Neural cell (in vitro differentiated cells): ENCODE measurements around the gene MINDY4B. TPM values are rescaled to one million over a fixed set of nuclear protein-coding genes. Genes with fewer than 3 reads are reported as not detected.

ENCODE experiments used
- H2AFZ ChIP-seq: fragments of 200-600, 300-800 bp; sonication (generic), shearing (Covaris generic); 2 replicates; pipeline ENCODE4 v1.6.0; 2014; ENCODE audit warnings: low read depth, mild to moderate bottlenecking, antibody characterized with exemption, low read length, moderate library complexity
- H3F3A ChIP-seq: fragments of 200-600 bp; shearing (Covaris generic); 2 replicates; pipeline ENCODE4 v1.6.1; 2016; ENCODE audit warnings: mild to moderate bottlenecking, moderate library complexity, mixed read lengths, antibody characterized with exemption, low read length; ENCODE audit not compliant: insufficient read depth, poor library complexity, severe bottlenecking
- H3K27ac ChIP-seq: fragments of 200-600, 300-800 bp; sonication (generic), shearing (Covaris generic); 2 replicates; pipeline ENCODE4 v1.5.1; 2014; ENCODE audit warnings: mild to moderate bottlenecking, low read length, moderate library complexity
- H3K27me3 ChIP-seq: fragments of 300-800, 200-600 bp; sonication (generic), shearing (Covaris generic); 2 replicates; pipeline ENCODE4 v1.6.0; 2014; ENCODE audit warnings: mild to moderate bottlenecking, low read depth, low read length, moderate library complexity; ENCODE audit not compliant: insufficient read depth
- H3K36me3 ChIP-seq: fragments of 300-800, 200-600 bp; sonication (generic), shearing (Covaris generic); 2 replicates; pipeline ENCODE4 v1.5.1; 2014; ENCODE audit warnings: mild to moderate bottlenecking, antibody characterized with exemption, low read length, moderate library complexity; ENCODE audit not compliant: insufficient read depth
- H3K4me2 ChIP-seq: fragments of 300-800, 200-600 bp; sonication (generic), shearing (Covaris generic); 2 replicates; pipeline ENCODE4 v1.6.0; 2014; ENCODE audit warnings: mild to moderate bottlenecking, low read length
- H3K4me3 ChIP-seq: fragments of 300-800, 200-600 bp; sonication (generic), shearing (Covaris generic); 2 replicates; pipeline ENCODE4 v1.5.1; 2014; ENCODE audit warnings: mild to moderate bottlenecking, low read length, moderate library complexity
- H3K79me2 ChIP-seq: fragments of 200-600 bp; shearing (Covaris generic); replicated peaks from 2 replicates; pipeline ENCODE4 v1.6.0; 2014; ENCODE audit warnings: mild to moderate bottlenecking, low read length, moderate library complexity; ENCODE audit not compliant: insufficient read depth
- H3K9ac ChIP-seq: fragments of 300-800, 200-600 bp; sonication (generic), shearing (Covaris generic); 2 replicates; pipeline ENCODE4 v1.6.1; 2016; ENCODE audit warnings: mild to moderate bottlenecking, low read length, mixed read lengths
- H3K9me2 ChIP-seq: fragments of 200-600 bp; shearing (Covaris generic); 2 replicates; pipeline ENCODE4 v1.6.1; 2016; ENCODE audit warnings: mild to moderate bottlenecking, low read length, mixed read lengths; ENCODE audit not compliant: insufficient read depth
- H3K9me3 ChIP-seq: fragments of 200-600, 300-800 bp; sonication (generic), shearing (Covaris generic); 2 replicates; pipeline ENCODE4 v1.6.1; 2016; ENCODE audit warnings: mild to moderate bottlenecking, mixed run types, low read length, moderate library complexity, mixed read lengths
- H4K20me1 ChIP-seq: fragments of 200-600 bp; shearing (Covaris generic); 2 replicates; pipeline ENCODE4 v1.6.1; 2016; ENCODE audit warnings: mild to moderate bottlenecking, mixed run types; ENCODE audit not compliant: insufficient read depth
- EP300 ChIP-seq: fragments of 450-650 bp; conservative IDR thresholded peaks from 2 replicates; pipeline ENCODE4 v1.6.1; 2014; ENCODE audit warnings: antibody characterized with exemption, mild to moderate bottlenecking, moderate library complexity; ENCODE audit not compliant: poor library complexity, severe bottlenecking
- EZH2 ChIP-seq: fragments of 200-600, 300-800 bp; shearing (Covaris generic), sonication (generic); IDR thresholded peaks from 2 replicates; pipeline ENCODE4 v1.6.1; 2014; ENCODE audit warnings: antibody characterized with exemption, low read length, borderline replicate concordance, mild to moderate bottlenecking; ENCODE audit not compliant: insufficient read depth, poor library complexity, severe bottlenecking
- MXI1 ChIP-seq: fragments of 450-650 bp; conservative IDR thresholded peaks from 2 replicates; pipeline ENCODE4 v1.6.1; 2014; ENCODE audit warnings: antibody characterized with exemption, mild to moderate bottlenecking; ENCODE audit not compliant: poor library complexity, severe bottlenecking
- POLR2AphosphoS5 ChIP-seq: IDR thresholded peaks from 2 replicates; pipeline ENCODE4 v1.6.1; 2012
- RAD21 ChIP-seq: fragments of 450-650 bp; conservative IDR thresholded peaks from 2 replicates; pipeline ENCODE4 v1.6.1; 2014; ENCODE audit warnings: antibody characterized with exemption, mild to moderate bottlenecking, moderate library complexity
- REST ChIP-seq: IDR thresholded peaks from 2 replicates; pipeline ENCODE4 v1.6.1; 2012; ENCODE audit warnings: borderline replicate concordance
- SMC3 ChIP-seq: fragments of 450-650 bp; conservative IDR thresholded peaks from 2 replicates; pipeline ENCODE4 v1.6.1; 2014; ENCODE audit warnings: antibody characterized with exemption, mild to moderate bottlenecking, moderate library complexity; ENCODE audit not compliant: poor library complexity
- TAF1 ChIP-seq: IDR thresholded peaks from 2 replicates; pipeline ENCODE4 v1.6.1; 2012; ENCODE audit warnings: low read depth
- polyA plus RNA-seq: library from polyadenylated mRNA; depleted of rRNA; stranded (reverse); fragments of >200 nt; gene quantifications from 2 replicates; pipeline ENCODE4 v1.2.3, GENCODE V29; 2014
- TF ChIP-seq, protein P1 (sequence below): fragments of 450-650 bp; IDR thresholded peaks from 2 replicates; pipeline ENCODE4 v1.5.1; 2014; ENCODE audit warnings: antibody characterized with exemption, mild to moderate bottlenecking, moderate library complexity; ENCODE audit not compliant: poor library complexity, severe bottlenecking

MINDY4B gene
- polyA plus RNA-seq, 1 donor from 2014 or later, result not detected

DNA sequence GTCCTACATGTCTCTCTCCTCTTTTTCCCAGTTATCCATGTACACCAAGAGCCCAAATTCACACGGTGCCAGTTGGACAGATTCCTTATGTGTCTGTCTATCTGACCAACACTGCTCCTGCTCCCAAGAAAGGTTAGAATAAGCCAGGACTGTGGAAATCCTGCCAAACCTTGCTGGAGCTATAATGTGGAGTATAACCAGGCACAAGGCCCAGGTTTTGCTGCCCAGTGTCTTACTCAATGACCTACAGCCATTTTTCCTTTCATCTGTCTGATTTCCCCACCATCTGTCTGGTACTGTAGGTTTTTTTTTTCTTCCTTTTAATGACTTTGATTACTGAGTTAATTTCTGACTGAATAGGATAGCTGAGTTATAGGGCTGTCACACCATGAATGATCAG, 26.5 kb upstream of the MINDY4B start:
- Histone ChIP-seq H3K36me3 (no peaks in the 10 kb centered on the region), H3K27ac (no peak overlapping the region), H3K79me2 (no peaks in the 10 kb centered on the region), H3K4me3 (no peak overlapping the region), H3F3A (no peaks in the 10 kb centered on the region), H3K9ac (no peak overlapping the region), H2AFZ (no peak overlapping the region), H3K9me3 (no peaks in the 10 kb centered on the region), H4K20me1 (no peaks in the 10 kb centered on the region), H3K27me3 (no peaks in the 10 kb centered on the region), H3K9me2 (no peaks in the 10 kb centered on the region), H3K4me2 (no peak overlapping the region)
- TF ChIP-seq EP300, result no peak
- TF ChIP-seq, protein P1, sequence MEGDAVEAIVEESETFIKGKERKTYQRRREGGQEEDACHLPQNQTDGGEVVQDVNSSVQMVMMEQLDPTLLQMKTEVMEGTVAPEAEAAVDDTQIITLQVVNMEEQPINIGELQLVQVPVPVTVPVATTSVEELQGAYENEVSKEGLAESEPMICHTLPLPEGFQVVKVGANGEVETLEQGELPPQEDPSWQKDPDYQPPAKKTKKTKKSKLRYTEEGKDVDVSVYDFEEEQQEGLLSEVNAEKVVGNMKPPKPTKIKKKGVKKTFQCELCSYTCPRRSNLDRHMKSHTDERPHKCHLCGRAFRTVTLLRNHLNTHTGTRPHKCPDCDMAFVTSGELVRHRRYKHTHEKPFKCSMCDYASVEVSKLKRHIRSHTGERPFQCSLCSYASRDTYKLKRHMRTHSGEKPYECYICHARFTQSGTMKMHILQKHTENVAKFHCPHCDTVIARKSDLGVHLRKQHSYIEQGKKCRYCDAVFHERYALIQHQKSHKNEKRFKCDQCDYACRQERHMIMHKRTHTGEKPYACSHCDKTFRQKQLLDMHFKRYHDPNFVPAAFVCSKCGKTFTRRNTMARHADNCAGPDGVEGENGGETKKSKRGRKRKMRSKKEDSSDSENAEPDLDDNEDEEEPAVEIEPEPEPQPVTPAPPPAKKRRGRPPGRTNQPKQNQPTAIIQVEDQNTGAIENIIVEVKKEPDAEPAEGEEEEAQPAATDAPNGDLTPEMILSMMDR, result no peak

GRCh38 chr3:150930839-150931238, 25.6 kb upstream of the MINDY4B start:
- Histone ChIP-seq H3K27ac (no peak overlapping the region), H3K4me3 (no peak overlapping the region), H4K20me1 (no peaks in the 10 kb centered on the region), H3K79me2 (no peaks in the 10 kb centered on the region), H3K36me3 (no peaks in the 10 kb centered on the region), H3K9me2 (no peaks in the 10 kb centered on the region), H3K9ac (no peak overlapping the region), H3K27me3 (no peaks in the 10 kb centered on the region), H3K9me3 (no peaks in the 10 kb centered on the region), H3F3A (no peaks in the 10 kb centered on the region), H2AFZ (no peak overlapping the region), H3K4me2 (no peak overlapping the region)
- TF ChIP-seq, protein P1, result no peak
- no peak for TF ChIP-seq EP300
- TF ChIP-seq MXI1, result no peak
- TF ChIP-seq RAD21, result no peak
- no peak for TF ChIP-seq SMC3
- no peak for TF ChIP-seq EZH2
- TF ChIP-seq TAF1, result no peak
- TF ChIP-seq POLR2AphosphoS5, result no peak
- TF ChIP-seq REST, result no peak
